ENCODE measurements around the gene PLN.

The PLN gene

GRCh38 chr6:118569498-118569897 lies 21.4 kb downstream of the PLN start:
- no peaks in the 10 kb centered on the region for H3K9me3 ChIP-seq (ENCODE audit: control insufficient read depth, insufficient read depth, low read depth, low read length)
- H3K27ac ChIP-seq (ENCODE audit: extremely low read depth, low read depth, low read length): no peak overlapping the region
- ChIA-PET CTCF (interaction anchor here (0.7 to 1.0 kb wide), 2 partner anchors 11 to 16 kb away, joined by 3 to 4 read pairs; no protein-coding TSS in a partner anchor), POLR2A (no interaction called here)
- H3K36me3 ChIP-seq (ENCODE audit: control insufficient read depth in 2 of 2, insufficient read depth in 1 of 2, low read length in 2 of 2): peaks cover 0 to 15% of the 10 kb centered on the region in 2 experiments; a peak in 1 of 3 replicates
- H3K4me3 ChIP-seq (ENCODE audit: low read depth, low read length): no peak overlapping the region
- TF ChIP-seq ATF2 (tag by site-specific recombination; IDR thresholded peaks at IDR 0.05; ENCODE audit: low read depth) (peak; percentile 83), ZNF548 (tag by site-specific recombination; IDR thresholded peaks at IDR 0.05) (no peak)
- H3K4me1 ChIP-seq (ENCODE audit: control insufficient read depth, insufficient read depth, low read length): no peaks in the 10 kb centered on the region

GRCh38 chr6:118571121-118571520 lies 23.0 kb downstream of the PLN start:
- H3K4me1 ChIP-seq (ENCODE audit: control insufficient read depth, insufficient read depth, low read length): no peaks in the 10 kb centered on the region
- TF ChIP-seq ZNF830 (tag by site-specific recombination; IDR thresholded peaks at IDR 0.05; ENCODE audit: low read depth) (no peak), SP2 (tag by site-specific recombination; IDR thresholded peaks at IDR 0.05) (no peak), ZBTB20 (tag by site-specific recombination; IDR thresholded peaks at IDR 0.05) (no peak), MEIS1 (CRISPR knock-in tag; IDR thresholded peaks at IDR 0.05; ENCODE audit: borderline replicate concordance) (no peak), ZNF214 (tag by site-specific recombination; IDR thresholded peaks at IDR 0.05; ENCODE audit: borderline replicate concordance) (no peak)
- POLR2A ChIA-PET: no interaction called here
- no peak overlapping the region for H3K27ac ChIP-seq (ENCODE audit: extremely low read depth, low read depth, low read length)
- CTCF ChIA-PET: interaction anchor here (0.8 to 1.3 kb wide), 3 partner anchors 8 to 18 kb away, joined by 3 to 6 read pairs (median 3); no protein-coding TSS in a partner anchor
- peaks cover 0 to 11% of the 10 kb centered on the region in 2 experiments; a peak in 1 of 3 replicates for H3K36me3 ChIP-seq (ENCODE audit: control insufficient read depth in 2 of 2, insufficient read depth in 1 of 2, low read length in 2 of 2)
- H3K4me3 ChIP-seq (ENCODE audit: low read depth, low read length): no peak overlapping the region
- H3K9me3 ChIP-seq (ENCODE audit: control insufficient read depth, insufficient read depth, low read depth, low read length): no peaks in the 10 kb centered on the region

DNA sequence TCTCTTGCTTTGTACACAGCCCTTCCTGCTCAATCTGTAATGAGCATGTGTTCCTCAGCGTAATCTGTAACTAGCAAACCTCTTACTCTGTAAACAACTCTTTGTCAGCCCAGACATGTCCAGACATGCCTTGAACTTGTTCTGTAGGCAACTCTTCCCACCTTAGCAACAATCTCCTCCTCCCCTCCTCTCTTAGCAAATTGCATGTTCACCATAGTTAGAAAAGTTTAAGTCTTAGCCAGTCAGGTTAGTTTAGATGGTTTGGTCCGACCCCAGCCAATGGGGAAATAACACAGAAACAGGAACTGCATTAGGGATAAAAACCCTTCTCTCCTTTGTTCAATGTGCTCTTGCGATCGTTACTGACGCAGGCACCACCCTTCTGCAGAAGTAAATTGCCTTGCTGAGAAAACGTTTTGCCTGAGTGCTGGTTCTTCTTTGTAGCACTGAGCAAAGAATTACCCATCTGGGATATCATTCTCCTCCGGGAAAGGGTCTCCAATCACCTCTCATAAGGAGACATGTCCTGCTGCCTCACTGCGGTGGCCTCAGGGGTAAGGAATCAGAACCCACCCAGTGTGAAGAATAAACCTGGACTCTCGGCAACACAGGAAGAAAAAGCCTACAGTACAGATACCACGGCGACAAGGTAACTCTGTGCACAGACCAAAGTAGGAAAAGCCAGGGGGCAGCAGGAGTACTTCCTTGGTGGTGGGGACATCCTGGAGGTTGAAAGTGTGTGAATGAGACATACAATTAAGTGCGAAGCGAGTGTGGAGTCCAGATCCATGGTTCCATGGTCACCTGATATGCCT lies 26.2 kb downstream of the PLN start:
- Histone ChIP-seq H3K27ac (ENCODE audit: extremely low read depth, low read depth, low read length) (no peak overlapping the region), H3K4me3 (ENCODE audit: low read depth, low read length) (no peak overlapping the region), H3K9me3 (ENCODE audit: control insufficient read depth, insufficient read depth, low read depth, low read length) (no peaks in the 10 kb centered on the region), H3K4me1 (ENCODE audit: control insufficient read depth, insufficient read depth, low read length) (no peaks in the 10 kb centered on the region), H3K36me3 (ENCODE audit: control insufficient read depth in 2 of 2, insufficient read depth in 1 of 2, low read length in 2 of 2) (peaks cover 0 to 21% of the 10 kb centered on the region in 2 experiments; a peak in 1 of 3 replicates)
- ChIA-PET POLR2A (no interaction called here), CTCF (interaction anchor here (0.7 kb wide), 1 partner anchor 248 kb away, joined by 3 read pairs; no protein-coding TSS in a partner anchor)
- TF ChIP-seq ZNF394 (tag by site-specific recombination; IDR thresholded peaks at IDR 0.05; ENCODE audit: borderline replicate concordance) (no peak), ZNF518A (tag by site-specific recombination; conservative IDR thresholded peaks at IDR 0.05; ENCODE audit: low read depth) (0 out of 2 replicates have a peak, but pooled peaks have one; percentile 24), SETDB1 (IDR thresholded peaks at IDR 0.05; ENCODE audit: insufficient read length, low read length) (peak; percentile 100), TRIM28 (IDR thresholded peaks at IDR 0.05; ENCODE audit: borderline replicate concordance, low read length) (peak; percentile 100), ZNF157 (tag by site-specific recombination; IDR thresholded peaks at IDR 0.05) (no peak), ZNF561 (tag by site-specific recombination; IDR thresholded peaks at IDR 0.05; ENCODE audit: borderline replicate concordance) (peak; percentile 93), ZNF133 (tag by site-specific recombination; IDR thresholded peaks at IDR 0.05) (peak; percentile 20; the same call in 1 of the 2 replicates)
